ENCODE results near the gene KDM2B.
"Not testable (repeated sequence)": the region's sequence is repeated elsewhere in the genome, so short reads cannot be mapped to it uniquely, and the experiment has no call there.

Gene KDM2B

DNA sequence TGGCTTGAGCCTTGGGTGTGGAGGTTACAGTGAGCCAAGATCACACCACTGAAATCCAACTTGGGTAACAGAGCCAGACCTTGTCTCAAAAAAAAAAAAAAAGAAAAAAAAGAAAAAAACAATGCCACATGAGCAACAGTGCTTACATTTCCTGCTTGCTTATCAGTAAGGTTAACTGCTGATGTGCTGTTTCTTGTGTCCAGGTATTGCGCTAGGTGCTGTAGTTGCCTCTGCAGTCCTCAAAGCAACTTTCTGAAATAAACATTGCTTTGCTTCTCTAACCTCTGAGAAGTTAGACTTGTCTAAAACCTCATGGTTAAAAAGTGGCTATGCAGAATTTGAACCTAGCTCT is 156.2 kb downstream of the KDM2B start:
- DNase-seq: no peak

- no peak for DNase-seq
Observed at GRCh38 chr12:121423682-121424623, 156.9 kb downstream of the KDM2B start.

DNA sequence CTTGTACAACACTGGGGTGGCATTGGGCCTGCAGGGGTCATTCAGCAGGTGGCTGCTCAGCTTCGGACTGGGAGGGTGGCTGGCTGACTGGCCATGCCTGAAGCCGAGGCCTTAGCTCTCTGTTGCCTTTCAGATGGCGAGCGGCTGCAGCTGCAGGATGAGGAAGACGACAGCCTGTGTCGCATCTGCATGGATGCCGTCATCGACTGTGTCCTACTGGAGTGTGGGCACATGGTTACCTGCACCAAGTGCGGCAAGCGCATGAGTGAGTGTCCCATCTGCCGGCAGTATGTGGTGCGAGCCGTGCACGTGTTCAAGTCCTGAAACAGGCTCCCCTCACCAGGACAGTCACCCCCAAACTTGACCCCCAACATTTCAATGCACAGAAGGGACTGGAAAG is 157.6 kb downstream of the KDM2B start:
- DNase-seq: no peak

GRCh38 chr12:121420109-121420508 is 160.7 kb downstream of the KDM2B start:
- no peak for DNase-seq

DNA sequence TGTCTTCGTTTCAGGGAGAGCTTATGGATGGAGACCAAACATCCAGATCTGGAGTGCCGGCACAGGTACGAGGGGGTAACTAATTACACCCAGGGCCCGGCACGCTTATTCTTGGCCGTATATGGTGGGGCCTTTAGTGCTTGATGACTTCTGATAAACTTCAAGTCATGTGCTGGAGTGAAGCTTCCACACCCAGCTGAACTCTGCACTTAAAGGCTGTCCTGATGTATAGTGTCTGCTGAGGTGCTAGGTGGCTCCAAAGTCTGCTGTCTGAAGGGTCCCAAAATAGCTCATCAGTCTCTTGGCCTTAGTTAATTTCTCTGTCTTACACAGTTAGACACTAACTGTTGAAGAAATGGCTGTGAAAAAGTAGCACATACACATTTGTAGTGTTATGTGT is 163.0 kb downstream of the KDM2B start:
- no peak for DNase-seq

GRCh38 chr12:121413917-121414316 is 166.9 kb downstream of the KDM2B start:
- no peak for DNase-seq

DNA sequence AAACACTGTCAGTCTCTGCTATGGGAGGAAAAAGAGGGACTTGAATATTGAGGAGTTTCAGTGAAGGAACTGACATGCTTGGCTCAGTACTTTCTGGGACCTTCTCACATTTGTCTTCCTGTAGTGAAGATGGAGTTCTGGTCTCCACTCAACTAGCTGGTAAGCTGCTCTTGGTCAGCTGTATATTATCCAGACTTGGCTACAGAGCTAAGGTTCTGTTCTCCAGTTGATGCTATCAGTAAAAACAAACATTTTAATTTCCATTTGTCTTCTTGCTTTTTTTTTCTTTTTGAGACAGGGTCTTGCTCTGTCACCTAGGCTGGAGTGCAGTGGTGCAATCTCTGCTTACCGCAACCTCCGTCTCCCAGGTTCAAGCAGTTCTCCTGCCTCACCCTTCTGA is 175.6 kb downstream of the KDM2B start:
- no peak for DNase-seq

GRCh38 chr12:121404734-121405133 is 176.1 kb downstream of the KDM2B start:
- no peak for DNase-seq

DNA sequence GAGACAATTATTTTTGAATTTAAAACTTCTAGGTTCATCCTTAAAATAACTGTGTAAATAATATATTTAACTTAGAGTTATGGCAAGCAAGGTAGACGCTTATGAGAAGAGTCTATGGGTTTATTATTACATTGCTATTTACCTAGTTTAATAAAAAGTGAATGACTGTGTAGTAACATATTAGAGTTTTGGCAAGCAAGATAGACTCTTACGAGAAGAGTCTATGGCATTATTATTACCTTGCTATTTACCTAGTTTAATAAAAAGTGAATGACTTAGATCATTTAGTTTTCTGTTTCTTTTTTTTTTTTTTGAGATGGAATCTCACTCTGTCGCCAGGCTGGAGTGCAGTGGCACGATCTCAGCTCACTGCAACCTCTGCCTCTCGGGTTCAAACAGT is 177.1 kb downstream of the KDM2B start:
- no peak for DNase-seq

GRCh38 chr12:121400332-121401139 is 180.3 kb downstream of the KDM2B start:
- peak; percentile 49 for DNase-seq

- DNase-seq: peak; percentile 98
Observed at GRCh38 chr12:121399391-121400331, 181.2 kb downstream of the KDM2B start, which contains the start of gene RNF34. TSS of gene RNF34 (plus strand) at chr12:121400118. CDS start at chr12:121400213, 95 bp downstream.

DNA sequence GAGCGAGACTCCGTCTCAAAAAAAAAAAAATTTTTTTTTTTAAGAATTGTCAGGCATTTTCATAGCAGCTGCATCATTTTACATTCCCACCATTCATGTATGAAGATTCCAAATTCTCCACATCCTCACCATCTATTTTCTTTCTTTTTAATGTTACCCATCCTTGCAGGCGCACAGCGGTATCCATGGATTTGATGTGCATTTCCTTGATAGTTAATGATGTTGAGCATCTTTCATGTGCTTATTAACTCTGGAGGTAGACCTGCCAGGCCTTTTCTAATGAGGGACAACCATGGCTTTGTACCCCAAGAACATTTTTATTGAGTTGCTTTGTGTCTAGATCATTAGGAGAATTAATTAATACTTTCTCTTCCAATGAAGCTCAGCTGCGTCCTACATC is 182.5 kb downstream of the KDM2B start:
- no peak for DNase-seq

DNA sequence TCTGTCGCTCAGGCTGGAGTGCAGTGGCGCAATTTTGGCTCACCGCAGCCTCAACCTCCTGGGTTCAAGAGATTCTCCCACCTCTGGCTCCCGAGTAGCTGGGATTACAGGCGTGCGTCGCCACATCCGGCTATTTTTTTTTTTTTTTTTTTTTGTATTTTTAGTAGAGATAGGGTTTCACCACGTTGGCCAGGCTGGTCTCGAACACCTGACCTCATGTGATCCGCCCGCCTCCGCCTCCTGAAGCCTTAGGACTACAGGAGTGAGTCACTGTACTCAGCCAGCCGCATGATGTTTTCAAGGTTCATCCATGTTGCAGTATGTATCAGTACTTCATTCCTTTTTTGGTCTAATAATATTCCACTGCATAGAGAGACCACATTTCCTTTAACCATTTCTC is 183.3 kb downstream of the KDM2B start:
- no peak for DNase-seq

DNA sequence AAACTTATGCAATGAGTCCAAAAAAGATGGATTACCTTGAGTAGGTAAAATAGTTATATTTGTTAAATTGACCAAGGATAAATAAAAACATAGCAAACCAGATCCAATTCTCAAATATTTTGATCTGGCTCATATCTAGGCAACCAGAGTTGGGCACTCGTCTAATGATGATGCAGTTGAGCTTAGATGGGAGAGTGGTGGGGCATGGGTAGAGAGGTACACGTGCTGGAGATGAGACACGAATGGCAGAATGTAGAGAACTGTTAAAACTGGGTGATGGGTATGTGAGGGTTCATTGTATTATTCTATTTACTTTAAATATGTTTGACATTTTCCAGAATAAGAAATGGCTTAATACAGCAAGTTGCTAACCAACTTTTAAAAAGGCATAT is 188.5 kb downstream of the KDM2B start:
- DNase-seq: no peak

DNA sequence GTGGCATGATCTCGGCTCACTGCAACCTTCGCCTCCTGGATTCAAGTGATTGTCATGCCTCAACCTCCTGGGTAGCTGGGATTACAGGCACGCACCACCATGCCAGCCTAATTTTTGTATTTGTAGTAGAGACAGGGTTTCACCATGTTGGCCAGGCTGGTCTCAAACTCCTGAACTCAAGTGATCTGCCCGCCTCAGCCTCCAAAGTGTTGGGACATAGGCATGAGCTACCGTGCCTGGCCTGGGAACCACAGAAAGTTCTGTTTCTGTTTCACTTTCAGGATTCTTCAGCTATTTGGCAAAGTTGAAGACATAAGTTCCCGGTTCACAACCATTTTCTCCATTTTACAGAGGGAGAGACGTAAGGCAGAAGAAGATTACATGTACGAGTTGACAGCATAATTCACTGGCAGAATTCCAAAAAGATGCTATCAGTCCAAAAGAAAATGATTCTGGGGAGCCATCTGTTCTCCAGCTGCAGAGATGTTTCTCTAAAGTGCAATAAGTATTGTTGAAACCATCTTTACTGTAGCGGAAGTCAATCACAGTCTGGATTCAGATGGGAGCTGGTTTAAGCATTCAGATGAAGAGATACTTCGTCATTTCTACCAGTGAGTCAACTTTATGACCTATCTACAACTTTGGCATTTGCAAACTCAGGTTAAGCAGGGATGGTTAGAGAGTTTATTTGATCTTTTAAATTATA is 189.1 kb downstream of the KDM2B start:
- peak; percentile 21 for DNase-seq

DNA sequence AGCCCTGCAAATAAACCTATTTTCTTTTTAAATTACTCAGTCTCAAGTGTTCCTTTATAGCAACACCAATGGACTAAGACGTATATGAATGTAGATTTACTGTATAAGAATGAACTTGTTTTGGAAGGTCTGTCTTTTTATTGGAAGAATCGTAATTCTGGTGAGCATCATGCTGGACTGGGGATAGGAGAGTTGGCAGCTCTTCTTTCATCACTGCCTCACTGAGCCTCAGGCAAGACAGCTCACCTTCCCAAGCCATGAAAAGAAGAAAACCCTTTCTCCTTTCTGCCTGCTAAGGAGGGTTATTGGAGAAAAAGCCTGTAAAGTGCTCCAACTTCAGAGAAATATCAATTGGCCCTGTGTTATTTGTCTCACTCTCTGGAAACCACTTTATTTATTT is 190.0 kb downstream of the KDM2B start:
- DNase-seq: no peak

DNA sequence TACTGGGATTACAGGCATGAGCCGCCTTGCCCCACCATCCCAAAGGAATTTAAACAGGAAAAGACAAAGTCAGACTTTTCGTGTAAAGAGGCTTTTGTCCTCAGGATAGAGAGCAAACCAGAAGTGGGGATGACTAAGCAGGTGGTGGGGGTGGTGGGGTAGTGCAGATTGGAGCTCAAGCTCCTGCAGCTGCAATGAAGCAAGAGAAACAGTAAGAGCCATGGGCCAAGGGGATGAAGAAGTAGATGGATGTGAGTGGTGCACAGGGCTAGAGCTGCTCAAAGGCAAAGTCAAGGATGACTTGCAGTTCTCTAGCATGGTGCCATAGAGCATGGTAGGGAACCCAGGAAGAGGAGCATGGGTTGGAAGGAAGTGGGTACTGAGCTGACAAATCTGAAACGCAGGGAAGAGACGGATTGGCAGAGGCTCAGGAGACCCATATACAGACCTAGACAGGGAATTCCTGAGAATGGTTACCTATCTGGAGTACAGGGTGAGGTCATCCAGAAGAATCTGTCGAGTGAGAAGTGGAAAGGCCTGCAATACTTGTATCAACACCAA is 192.3 kb downstream of the KDM2B start:
- DNase-seq: no peak

GRCh38 chr12:121384891-121385290 is 195.9 kb downstream of the KDM2B start:
- not testable (repeated sequence) for DNase-seq

GRCh38 chr12:121383601-121384021 is 197.2 kb downstream of the KDM2B start:
- no peak for DNase-seq

GRCh38 chr12:121379945-121380344 is 200.9 kb downstream of the KDM2B start:
- DNase-seq: no peak

Data from CD4-positive, alpha-beta T cell treated with Interleukin-15 for 1 hour (primary cell).